Left lung (tissue), 10 donors: ENCODE results near the gene NFAT5. TPM values are rescaled to one million over a fixed set of nuclear protein-coding genes. Genes with fewer than 3 reads are reported as not detected.

Experiments used
- ATAC-seq: fragments of 200-7000 bp; cut with Tn5 transposase; one replicate; pipeline ENCODE4 v1.9.1; 2020; ENCODE audit warnings: moderate library complexity
- DNase-seq, 4 donors: peaks; one replicate each; pipeline ENCODE4 v3.0.0-alpha.2; 2013 to 2020
- H3K27ac ChIP-seq, 2 donors: fragments of 200-600 bp; sonication (generic) in 1 of 2; one replicate each; pipeline versions ENCODE4 v1.5.0 to v1.8.0; 2020 to 2021
- H3K27me3 ChIP-seq, 2 donors: fragments of 200-600 bp; sonication (generic) in 1 of 2; one replicate each; pipeline versions ENCODE4 v1.5.0 to v1.8.0; 2020 to 2021
- H3K36me3 ChIP-seq, 2 donors: fragments of 200-600 bp; sonication (generic) in 1 of 2; one replicate each; pipeline versions ENCODE4 v1.5.0 to v1.8.0; 2020 to 2021
- H3K4me1 ChIP-seq, 2 donors: fragments of 200-600 bp; one replicate each; pipeline ENCODE4 v1.8.0; 2021
- H3K4me3 ChIP-seq, 2 donors: fragments of 200-600 bp; sonication (generic) in 1 of 2; one replicate each; pipeline versions ENCODE4 v1.5.0 to v1.8.0; 2020 to 2021; ENCODE audit warnings: mild to moderate bottlenecking in 1 of 2
- H3K9me3 ChIP-seq, 2 donors: fragments of 200-600 bp; sonication (generic) in 1 of 2; one replicate each; pipeline versions ENCODE4 v1.5.0 to v1.8.0; 2020 to 2021
- intact Hi-C, 2 donors: fragments of 100-400 bp; cut with DNase I; formaldehyde crosslinking; loops; one replicate each; pipeline versions ENCODE4 v1.11.2 to v1.14.2; 2022
- polyA plus RNA-seq, 6 donors: library from polyadenylated mRNA; unstranded; fragments of 120-200 nt; gene quantifications; one replicate each; pipeline ENCODE4 v1.2.1, GENCODE V29; 2013; ENCODE audit not compliant: insufficient read length in 6 of 6
- total RNA-seq, 2 donors: library from RNA; stranded (reverse); fragmentation: NEBNext Ultra II Directional; extraction: Animal tissue kit (Norgen Biotek cat#: 25700); gene quantifications; one replicate each; pipeline ENCODE4 v1.2.1, GENCODE V29; 2021
- TF ChIP-seq, protein P1 (sequence below), 2 donors: fragments of 200-600 bp; sonication (generic) in 1 of 2; IDR thresholded peaks; one replicate each; pipeline versions ENCODE4 v1.5.0 to v1.8.0; 2021; ENCODE audit warnings: antibody characterized with exemption in 2 of 2
- donor health status: DM: no; HTN: yes; CAD: no.
- donor health status: DM: no; HTN: no; CAD: no.

Gene NFAT5
- total and polyA plus RNA-seq, 8 donors = 44.8 to 66.0 (median 57.9) TPM

DNA sequence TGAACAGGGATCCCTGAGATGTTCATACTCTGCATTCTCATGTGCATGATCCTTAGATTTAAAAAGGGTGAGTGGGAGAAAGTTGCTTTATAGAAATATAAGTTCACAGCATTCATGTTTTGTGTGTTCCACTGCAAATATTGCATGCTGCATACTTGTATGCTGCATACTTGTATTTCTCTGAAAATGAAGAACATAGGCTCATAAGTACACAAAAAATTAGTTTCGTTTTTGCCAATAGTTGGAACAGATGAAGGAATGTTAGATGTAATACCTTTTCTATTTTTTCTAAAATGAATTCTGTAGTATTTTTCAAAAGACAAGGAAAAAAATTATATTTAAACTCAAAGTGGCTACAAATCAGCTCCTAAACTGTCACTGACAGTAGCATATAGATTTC is 79.0 kb downstream of the NFAT5 start:
- H3K9me3 ChIP-seq = no peaks in the 10 kb centered on the region
- DNase-seq = no peak
- no peaks in the 10 kb centered on the region for H3K4me1 ChIP-seq
- peaks cover 0 to 31% of the 10 kb centered on the region in 2 donors for H3K36me3 ChIP-seq
- TF ChIP-seq, protein P1, sequence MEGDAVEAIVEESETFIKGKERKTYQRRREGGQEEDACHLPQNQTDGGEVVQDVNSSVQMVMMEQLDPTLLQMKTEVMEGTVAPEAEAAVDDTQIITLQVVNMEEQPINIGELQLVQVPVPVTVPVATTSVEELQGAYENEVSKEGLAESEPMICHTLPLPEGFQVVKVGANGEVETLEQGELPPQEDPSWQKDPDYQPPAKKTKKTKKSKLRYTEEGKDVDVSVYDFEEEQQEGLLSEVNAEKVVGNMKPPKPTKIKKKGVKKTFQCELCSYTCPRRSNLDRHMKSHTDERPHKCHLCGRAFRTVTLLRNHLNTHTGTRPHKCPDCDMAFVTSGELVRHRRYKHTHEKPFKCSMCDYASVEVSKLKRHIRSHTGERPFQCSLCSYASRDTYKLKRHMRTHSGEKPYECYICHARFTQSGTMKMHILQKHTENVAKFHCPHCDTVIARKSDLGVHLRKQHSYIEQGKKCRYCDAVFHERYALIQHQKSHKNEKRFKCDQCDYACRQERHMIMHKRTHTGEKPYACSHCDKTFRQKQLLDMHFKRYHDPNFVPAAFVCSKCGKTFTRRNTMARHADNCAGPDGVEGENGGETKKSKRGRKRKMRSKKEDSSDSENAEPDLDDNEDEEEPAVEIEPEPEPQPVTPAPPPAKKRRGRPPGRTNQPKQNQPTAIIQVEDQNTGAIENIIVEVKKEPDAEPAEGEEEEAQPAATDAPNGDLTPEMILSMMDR (IDR thresholded peaks at IDR 0.05) = no peak
- H3K27ac ChIP-seq = no peak overlapping the region
- H3K4me3 ChIP-seq = no peak overlapping the region
- no peaks in the 10 kb centered on the region for H3K27me3 ChIP-seq
- intact Hi-C loops = no loop called here
- ATAC-seq = no peak

DNA sequence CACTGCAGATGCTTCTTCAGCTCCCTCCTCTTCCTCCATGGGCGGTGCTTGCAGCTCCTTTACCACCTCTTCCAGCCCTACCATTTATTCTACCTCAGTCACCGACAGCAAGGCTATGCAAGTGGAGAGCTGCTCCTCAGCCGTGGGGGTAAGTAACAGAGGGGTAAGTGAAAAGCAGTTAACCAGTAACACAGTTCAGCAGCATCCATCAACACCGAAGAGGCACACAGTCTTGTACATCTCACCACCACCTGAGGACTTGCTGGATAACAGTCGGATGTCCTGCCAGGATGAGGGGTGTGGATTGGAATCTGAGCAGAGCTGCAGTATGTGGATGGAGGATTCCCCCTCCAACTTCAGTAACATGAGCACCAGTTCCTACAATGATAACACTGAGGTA is 81.3 kb downstream of the NFAT5 start:
- Histone ChIP-seq H3K4me3 (no peak overlapping the region), H3K4me1 (no peaks in the 10 kb centered on the region), H3K9me3 (no peaks in the 10 kb centered on the region), H3K27me3 (no peaks in the 10 kb centered on the region), H3K27ac (no peak overlapping the region), H3K36me3 (peaks cover 0 to 51% of the 10 kb centered on the region in 2 donors)
- no peak for DNase-seq
- intact Hi-C loops = no loop called here
- no peak for ATAC-seq
- TF ChIP-seq, protein P1 (IDR thresholded peaks at IDR 0.05) = no peak

DNA sequence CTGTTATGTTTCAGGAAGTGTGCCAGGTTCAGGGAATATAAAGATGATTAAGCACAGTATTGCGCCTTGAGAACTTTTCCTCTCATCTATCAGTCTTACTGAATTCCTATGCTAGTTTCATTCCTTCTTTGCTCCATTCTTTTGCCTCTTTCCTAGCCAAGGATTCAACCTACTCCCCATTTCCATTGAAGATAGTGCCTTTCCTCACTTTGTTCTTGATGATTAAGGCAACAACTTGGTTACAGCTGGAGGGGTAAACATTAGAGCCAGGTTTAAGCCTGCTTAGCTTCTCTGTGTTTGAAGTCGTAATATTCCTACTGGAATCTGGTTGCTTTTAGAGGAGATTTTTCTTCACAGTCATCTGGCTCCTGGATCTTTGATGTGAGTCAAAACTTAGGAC is 85.5 kb downstream of the NFAT5 start:
- ATAC-seq (no peak), DNase-seq (no peak)
- TF ChIP-seq, protein P1 (IDR thresholded peaks at IDR 0.05) = no peak
- Histone ChIP-seq H3K4me1 (no peaks in the 10 kb centered on the region), H3K27me3 (no peaks in the 10 kb centered on the region), H3K4me3 (no peak overlapping the region), H3K27ac (no peak overlapping the region), H3K9me3 (no peaks in the 10 kb centered on the region), H3K36me3 (peaks cover 0 to 92% of the 10 kb centered on the region in 2 donors)
- intact Hi-C loops = no loop called here

DNA sequence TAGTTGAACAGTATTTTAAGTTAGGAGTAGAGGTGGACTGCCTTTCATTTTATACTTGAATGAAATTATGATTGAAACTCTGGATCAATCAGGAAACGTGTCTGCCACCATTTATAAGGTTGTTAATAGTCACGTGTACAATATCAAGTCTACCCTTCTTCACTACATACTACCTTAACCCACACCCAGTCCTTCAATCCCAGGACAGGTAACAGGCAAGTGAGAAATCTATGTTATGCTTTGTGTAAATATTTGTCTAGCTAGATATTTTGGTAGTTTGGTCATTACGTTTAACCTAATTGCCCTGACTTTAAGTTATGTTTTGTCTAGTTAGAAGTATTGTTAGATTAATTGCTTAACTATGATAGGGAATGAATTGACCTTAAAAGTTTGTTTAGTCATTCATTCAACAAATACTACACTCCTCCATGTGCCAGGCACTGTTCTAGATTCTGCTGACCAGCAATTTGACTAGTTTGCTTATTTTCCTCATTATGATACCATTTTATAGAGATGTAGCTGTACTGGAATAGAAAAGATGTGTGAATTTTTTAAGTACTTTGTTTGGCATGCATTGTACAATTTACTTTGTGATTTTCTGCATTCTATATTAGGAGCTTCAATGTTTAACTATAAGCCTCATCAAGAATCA is 88.6 kb downstream of the NFAT5 start:
- Histone ChIP-seq H3K27ac (no peak overlapping the region), H3K4me1 (no peaks in the 10 kb centered on the region), H3K27me3 (no peaks in the 10 kb centered on the region), H3K4me3 (no peak overlapping the region), H3K36me3 (peaks cover 0 to 96% of the 10 kb centered on the region in 2 donors), H3K9me3 (no peaks in the 10 kb centered on the region)
- ATAC-seq (peak; percentile 70), DNase-seq (no peak)
- TF ChIP-seq, protein P1 (IDR thresholded peaks at IDR 0.05) = no peak
- intact Hi-C loops = no loop called here

DNA sequence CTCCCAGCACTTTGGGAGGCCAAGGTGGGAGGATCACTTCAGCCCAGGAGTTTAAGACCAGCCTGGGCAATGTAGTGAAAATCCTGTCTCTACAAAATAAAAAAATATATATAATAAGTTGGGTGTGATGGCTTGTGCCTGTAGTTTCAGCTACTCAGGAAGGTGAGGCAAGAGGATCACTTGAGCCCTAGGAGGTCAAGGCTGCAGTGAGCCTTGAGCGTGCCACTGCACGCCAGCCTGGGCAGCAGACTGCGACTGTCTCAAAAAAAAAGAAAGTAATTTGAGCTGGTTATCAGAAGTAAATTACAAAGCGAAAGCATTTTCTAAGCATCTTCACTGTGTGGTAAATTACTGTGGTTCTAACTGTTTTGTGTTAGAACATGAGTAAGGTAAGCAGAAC is 94.4 kb downstream of the NFAT5 start:
- H3K9me3 ChIP-seq = no peaks in the 10 kb centered on the region
- TF ChIP-seq, protein P1 (IDR thresholded peaks at IDR 0.05) = no peak
- H3K4me3 ChIP-seq = no peak overlapping the region
- intact Hi-C loops = no loop called here
- peaks cover 0 to 84% of the 10 kb centered on the region in 2 donors for H3K36me3 ChIP-seq
- no peaks in the 10 kb centered on the region for H3K4me1 ChIP-seq
- DNase-seq = no peak
- no peak overlapping the region for H3K27ac ChIP-seq
- no peaks in the 10 kb centered on the region for H3K27me3 ChIP-seq
- ATAC-seq = no peak
